Measurements from ENCODE around the gene UBE2R2.
A peak's percentile ranks its signal among the peaks of the same experiment; 100 is the strongest.
"Not testable (repeated sequence)": the region's sequence is repeated elsewhere in the genome, so short reads cannot be mapped to it uniquely, and the experiment has no call there.

Gene UBE2R2

DNA sequence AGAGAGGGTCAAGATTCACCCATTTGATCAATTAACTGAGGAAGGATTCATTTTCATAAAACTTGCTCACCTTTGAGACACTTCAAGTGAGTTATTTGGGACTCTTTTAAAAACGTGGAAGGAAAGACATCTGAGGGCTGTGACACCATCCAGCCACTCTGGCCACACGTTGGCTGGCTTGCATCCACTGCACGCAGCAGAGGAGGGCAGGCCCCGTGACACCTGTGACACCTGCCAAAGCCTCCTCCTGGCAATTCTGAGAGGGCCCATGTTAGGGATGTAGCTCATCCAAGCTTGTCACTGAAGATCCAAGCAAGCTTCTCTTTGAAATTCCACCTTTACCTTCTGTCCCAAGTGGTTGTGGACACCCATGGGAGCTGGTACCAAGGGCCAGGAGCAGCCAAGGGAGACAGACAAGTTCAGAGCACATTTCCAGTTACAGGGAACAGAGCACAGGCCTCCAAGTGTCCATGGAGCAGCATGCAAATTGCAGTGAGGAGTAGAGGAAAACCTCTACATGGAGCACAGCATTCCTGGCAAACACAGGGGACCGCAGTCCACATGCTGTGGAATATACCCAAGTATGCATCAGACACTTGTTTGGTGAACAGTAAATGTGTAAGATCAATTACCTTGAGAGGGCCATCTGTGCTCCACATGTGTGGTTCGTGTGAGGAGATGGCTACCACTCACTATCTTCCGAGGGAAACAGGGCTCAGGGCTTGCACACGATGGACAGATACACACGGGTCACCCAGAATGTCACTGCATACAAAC lies 16.8 kb upstream of the UBE2R2 start:
- no peak for DNase-seq

DNA sequence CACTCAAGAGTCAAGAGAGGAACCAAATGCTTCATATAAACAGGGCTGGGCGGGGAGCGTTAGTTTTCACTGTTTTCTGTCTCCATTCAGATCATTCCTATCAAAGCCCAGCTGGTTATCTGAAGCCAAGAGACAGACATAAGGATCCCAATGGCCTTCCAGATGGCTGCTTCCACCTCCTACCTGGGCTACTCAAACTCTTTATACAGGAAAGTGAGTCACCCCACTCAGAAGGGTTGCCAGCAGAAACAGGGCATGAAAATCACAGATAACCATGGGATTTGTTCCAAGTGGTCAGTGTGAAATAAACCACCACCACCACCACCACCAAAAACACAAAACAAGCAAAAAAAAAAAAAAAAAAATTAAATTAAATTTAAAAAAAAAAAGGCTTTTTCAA lies 16.1 kb upstream of the UBE2R2 start:
- DNase-seq = no peak

DNA sequence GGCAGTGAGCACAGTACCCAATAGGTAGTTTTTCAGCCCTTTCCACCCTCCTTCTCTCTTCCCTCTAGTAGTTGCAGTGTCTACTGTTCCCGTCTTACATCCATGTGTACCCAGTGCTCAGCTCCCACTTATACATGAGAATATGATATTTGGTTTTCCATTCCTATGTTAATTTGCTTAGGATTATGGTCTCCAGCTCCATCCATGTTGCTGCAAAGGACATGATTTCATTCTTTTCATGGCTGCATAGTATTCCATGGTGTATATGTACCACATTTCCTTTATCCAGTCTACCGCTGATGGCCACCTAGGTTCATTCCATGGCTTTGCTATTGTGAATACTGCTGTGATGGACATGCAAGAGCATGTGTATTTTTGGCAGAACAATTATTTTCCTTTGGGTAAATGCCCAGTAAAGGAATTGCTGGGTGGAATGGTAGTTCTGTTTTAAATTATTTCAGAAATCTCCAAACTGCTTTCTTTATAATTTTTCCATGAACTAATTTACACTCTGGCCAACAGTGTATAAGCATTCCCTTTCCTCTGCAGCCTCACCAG lies 14.9 kb upstream of the UBE2R2 start:
- not testable (repeated sequence) for DNase-seq

DNA sequence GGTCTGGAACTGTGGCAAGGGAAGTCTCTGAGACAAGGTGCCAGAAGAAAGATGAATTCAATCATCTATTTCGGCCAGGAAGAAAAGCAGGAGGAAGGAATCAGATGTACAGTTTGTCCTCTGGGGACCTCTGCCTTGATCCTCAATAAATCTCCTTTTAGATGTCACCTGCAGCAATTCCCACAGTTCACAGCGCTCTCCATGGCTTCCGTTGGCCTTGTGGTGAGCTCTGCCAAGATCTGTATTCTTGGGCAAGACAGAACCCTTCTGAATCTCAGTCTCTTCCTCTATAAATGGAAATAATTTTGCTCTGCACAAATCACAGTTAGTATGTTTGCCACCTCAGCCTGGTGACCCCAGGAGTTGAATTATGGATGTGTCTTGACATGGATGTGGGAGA lies 12.8 kb upstream of the UBE2R2 start:
- DNase-seq = not testable (repeated sequence)

DNA sequence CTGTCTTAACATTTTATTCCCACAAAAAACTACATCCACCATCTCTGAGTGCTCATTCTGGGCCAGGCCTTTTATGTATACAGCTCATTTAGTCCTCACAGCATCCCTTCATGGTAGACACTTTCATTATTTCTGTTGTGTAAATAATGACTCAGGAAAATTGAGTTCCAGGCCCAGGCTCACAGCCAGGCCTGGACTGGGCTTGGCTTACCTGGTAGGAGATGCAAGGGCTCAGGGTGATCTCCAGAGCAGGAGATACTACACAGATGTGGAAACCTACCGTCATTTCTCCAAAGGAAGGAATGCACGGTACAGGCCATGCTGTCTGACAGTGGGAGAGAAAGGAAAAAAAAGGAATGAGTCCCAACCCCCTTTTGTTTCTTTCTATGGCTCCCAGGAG lies 9.8 kb upstream of the UBE2R2 start:
- peak; percentile 73 for DNase-seq

DNA sequence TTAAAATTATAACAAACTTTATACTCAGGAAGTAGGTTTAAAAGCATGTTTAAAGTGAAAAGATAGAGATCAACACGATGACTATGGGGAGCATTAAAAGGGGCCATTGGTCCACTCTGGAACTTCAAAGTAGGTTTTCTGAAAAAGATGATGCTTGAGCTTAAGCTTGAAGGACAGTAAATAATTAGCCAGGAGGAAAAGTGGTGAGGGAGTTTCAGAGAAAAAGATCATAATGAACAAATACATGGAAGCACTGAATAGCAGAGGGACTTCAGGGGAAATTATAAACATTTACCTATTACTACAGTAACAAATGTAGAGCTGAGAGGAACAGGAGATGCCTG lies 8.0 kb upstream of the UBE2R2 start:
- not testable (repeated sequence) for DNase-seq

DNA sequence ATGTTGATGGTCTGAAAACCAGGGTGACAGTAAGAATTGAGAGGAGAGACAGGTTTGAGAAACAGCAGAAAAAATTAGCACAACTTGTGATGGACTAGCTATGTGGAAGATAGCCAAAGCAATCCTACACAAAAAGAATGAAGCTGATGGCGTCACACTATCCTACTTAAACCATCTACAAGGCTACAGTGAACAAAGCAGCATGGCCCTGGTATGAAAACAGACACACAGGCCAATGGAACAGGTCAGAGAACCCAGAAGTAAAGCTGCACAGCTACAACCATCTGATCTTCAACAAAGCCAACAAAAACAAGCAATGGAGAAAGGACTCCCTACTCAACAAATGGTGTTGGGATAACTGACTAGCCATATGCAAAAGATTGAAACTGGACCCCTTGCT lies 7.5 kb upstream of the UBE2R2 start:
- no peak for DNase-seq

DNA sequence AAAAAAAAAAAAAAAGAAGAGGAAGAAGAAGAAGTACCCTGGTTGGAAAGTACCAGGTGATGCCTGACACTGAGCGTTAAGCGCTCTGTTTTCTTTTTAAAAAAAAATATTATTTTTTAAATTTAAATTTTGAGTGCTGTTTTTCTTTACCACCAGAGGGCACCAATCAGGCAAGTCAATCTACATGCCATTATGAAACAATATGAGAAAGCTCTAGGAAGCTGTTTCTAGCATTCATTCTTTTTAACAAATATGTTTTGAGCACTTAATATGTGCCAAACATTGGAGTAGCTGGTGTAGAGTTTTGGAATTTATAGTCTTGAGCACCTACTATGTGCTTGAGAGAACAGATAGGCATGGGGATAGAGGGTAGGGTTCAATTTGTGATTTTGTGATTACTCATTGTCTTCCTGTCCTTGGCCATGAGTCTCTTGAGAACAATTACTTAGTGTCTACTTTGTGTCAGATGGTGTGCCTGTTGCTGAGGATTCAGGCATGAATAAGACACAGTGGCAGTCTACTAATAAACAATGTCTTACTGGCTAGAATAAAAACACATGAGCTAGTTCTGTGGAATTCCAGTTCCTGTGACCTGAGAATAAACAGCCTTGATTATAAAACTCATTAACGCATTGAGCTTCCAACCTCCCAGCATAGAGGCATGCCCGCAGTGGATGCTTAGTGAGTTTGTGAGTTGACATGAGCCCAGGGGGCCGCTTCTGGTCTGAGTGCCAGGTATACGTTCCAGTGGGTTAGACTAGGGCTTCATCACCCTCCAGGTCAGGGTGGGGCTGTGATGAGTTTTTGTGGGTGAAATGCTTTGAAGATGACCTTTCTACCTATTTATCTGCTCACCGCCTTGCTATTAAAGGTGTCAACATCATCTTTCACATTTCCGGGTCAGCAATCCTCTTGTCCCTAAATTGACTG lies 3.0 kb upstream of the UBE2R2 start:
- peak; percentile 56 for DNase-seq

DNA sequence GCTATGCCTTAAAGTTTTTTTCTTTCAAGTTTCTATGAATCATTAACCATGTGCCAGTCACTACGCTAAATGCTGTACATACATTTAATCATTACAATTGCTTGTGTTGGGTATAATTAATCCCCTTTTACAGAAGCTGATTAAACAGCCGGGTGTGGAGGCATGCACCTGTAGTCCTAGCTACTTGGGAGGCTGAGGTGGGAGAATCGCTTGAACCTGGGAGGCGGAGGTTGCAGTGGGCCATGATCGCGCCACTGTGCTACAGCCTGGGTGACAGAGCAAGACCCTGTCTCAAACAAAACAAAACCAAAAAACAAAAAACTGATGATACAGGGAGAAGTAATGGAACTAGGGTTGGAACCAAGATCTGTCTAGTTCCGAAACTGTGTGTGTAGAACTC lies 1.2 kb upstream of the UBE2R2 start:
- DNase-seq = no peak

DNA sequence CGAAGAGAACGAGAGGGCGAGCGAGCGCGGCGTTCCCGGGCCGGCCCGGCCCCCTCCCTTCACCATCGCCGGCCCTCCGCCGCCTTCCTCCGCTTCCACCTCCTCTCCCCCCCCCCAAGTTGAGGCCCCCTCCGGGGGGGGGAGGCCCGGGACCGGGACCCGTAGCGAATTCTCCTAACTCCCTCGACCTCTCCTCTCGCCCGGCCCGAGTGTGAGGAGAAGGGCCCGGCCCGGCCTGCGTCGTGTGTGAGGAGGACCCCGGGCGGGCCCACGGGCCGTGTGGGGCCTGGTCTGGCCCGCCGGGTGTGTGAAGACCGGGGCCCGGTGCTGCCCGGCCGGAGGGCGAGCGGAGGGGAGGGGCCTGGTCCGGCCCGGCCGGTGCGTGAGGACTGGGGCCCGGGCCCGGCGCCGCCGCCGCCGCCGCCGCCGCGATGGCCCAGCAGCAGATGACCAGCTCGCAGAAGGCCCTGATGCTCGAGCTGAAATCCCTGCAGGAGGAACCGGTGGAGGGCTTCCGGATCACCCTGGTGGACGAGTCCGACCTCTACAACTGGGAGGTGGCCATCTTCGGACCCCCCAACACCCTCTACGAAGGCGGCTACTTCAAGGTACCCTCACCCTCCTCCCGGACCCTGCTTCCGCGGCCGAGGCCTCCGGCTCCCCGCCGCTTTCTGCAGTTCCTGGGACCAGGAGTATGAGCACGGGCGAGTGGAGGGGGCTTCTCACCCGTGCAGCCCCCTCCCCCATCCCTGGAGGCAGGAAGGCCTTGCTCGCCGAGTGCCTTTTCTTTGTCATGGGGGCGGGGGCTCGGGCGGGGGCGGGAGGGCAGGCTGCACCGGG lies 587 bp downstream of the UBE2R2 start:
- peak; percentile 68 for DNase-seq

DNA sequence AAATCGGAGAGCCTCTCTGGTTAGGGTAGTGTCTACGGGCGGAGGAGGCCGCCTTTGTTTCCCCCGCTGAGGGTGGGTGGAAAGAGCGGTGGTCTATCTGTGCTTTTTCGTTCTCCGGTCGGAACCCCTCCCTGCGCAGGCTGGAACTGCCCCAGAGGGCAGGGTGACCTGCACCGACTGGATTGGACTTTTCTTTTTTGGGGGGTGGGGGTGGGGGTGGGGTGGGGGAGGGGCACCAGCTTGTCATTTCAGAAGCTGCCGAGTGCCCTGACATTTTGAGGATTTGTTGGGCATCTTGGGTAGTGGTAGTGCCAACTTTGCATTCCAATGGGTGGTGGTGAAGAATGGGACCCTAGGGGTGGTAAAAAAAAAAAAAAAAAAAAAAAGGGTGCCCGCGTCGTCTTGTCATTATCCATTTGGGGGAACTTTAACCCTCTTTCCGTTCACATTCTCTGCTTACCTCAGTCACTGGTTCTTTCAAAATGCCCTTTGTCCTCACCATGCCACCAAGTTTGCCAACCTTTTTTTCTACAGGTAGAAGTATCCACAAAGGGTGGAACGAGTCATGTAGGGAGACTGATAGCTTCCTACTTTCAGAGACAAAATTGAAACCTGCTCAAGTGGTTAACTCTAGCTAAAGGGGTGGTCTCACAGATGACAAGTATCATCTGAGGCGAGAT lies 1.3 kb downstream of the UBE2R2 start:
- no peak for DNase-seq

DNA sequence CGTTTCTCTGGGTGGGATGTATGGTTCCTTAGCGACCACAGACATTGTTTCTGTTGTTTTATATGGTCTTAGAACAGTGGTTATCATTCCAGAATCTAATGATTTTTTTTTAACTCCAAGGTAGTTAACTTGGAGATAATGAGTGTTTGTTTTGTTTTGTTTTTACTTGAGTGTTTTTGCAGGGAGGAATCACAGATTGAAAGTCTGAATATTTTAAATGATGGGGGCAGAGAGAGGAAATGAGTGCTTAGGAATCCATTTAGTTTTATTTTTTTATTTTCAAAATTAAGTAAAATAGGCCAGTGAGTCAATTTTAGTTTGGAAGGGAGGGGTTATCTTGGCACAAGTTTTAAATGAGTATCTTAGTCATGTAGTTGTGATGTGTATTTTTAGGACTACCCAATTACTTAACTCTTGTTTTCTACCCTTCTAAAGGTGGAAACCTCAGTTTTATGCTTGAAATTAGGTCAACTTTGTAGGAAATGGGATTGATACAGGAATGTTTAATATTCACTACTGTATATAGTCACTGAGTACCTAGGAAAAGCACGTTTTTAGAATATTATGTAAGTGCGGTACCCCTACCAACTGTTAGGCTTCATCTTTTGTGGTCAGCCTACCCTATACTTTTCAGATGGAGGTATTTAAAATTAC lies 2.0 kb downstream of the UBE2R2 start:
- DNase-seq = no peak

DNA sequence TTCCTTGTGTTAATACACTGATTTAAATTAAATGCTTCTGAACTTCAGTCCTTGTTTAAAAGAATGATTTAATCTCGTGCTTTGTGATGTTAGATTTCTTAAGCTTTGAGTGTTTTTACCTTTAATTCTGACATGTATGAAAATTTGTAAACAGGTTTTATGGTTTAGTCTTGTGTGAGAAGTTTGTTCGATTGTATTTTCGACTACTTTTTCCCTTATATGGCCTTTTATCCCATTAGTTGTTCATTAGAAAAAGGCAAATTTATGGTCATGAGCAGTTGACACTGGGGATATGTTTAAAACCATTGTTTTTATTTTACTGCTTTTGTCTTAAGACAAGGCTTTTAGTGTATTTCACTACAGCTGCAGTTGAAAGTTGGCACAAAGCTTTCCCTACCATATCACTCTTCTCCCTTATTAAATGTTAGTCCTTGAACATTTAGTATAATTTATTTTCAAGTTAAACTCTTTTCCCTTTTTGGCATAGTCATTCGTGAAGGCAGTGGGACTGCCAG lies 3.3 kb downstream of the UBE2R2 start:
- no peak for DNase-seq

DNA sequence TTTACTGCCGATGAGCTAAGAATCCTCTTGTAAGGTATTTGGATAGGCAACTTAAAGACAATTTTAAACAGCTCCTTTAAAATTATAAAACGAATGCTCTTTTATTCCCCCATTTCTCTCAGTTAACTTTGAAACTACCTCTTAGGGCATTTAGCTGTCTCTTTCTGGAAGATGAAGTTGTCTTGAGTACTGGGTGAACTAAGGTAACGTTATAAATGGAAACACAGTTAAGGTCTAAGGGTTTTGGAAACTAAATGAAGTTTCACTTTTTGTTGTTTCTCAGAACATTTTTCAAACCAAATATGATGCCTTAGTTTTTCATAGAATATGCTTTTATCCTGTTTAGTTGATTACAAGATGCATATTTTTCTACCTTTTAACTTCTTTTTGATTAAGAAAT lies 6.8 kb downstream of the UBE2R2 start:
- DNase-seq = no peak

DNA sequence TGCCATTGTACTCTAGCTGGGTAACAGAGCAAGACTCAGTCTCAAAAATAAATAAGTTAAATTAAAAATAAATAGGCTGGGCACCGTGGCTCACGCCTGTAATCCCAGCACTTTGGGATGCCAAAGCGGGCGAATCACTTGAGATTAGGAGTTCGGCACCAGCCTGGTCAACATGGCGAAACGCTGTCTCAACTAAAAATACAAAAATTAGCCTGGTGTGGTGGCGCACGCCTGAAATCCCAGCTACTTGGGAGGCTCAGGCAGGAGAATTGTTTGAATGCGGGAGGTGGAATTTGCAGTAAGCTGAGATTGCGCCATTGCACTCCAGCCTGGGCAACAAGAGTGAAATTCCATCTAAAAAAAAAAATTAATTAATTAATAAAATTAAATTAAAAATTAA lies 10.3 kb downstream of the UBE2R2 start:
- DNase-seq = not testable (repeated sequence)

DNA sequence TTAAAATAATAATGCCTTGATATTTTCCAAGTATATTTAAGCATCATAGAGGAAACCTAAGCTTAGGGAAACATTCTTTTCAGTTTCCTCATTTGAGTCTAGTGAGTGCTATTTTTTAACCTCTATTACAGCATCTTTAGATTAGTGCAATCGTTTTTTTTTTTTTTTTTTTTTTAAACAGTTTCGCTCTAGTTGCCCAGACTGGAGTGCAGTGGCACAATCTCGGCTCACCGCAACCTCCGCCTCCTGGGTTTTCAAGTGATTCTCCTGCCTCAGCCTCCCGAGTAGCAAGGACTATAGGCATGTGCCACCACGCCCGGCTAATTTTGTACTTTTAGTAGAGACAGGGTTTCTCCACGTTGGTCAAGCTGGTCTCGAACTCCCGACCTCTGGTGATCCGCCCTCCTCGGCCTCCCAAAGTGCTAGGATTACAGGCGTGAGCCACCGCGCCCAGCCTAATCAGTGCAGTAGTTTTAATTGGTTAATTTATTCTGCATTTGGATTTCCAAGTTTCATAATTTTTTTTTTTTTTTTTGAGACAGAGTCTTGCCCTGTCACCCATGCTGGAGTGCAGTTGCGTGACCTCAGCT lies 12.8 kb downstream of the UBE2R2 start:
- not testable (repeated sequence) for DNase-seq

DNA sequence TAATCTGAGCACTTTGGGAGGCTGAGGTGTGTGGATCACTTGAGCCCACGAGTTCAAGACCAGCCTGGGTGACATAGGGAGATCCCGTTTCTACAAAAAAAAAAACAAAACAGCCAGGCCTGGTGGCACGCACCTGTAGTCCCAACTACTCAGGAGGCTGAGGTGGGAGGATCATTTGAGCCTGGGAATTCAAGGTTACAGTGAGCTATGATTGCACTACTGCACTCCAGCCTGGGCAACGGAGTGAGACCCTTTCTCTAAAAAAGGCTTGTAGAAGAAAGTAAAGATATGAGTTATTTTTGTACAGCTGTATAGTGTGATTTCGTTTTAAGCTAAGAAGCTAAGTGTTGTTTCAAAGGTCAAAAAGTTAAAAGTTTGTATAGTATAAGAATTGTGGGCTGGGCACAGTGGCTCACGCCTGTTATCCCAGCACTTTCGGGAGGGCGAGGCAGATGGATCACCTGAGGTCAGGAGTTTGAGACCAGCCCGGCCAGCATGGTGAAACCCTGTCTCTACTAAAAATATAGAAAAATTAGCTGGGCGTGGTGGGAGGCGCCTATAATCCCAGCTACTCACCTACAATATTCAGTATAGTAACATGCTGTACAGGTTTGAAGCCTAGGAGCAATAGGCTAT lies 18.8 kb downstream of the UBE2R2 start:
- DNase-seq = no peak

DNA sequence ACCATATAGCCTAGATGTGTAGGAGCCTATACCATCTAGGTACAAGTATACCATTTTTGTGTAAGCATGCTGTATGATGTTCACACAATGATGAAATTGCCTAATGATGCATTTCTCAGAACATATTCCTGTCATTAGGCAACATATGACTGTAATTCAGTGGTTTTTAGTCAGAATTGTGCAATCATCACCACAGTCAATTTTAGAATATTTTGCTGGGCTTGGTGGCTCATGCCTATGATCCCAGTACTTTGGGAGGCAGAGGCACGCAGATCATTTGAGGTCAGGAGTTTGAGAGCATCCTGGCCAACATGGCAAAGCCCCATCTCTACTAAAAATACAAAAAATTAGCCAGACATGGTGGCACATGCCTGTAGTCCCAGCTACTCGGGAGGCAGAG lies 19.3 kb downstream of the UBE2R2 start:
- DNase-seq = not testable (repeated sequence)

DNA sequence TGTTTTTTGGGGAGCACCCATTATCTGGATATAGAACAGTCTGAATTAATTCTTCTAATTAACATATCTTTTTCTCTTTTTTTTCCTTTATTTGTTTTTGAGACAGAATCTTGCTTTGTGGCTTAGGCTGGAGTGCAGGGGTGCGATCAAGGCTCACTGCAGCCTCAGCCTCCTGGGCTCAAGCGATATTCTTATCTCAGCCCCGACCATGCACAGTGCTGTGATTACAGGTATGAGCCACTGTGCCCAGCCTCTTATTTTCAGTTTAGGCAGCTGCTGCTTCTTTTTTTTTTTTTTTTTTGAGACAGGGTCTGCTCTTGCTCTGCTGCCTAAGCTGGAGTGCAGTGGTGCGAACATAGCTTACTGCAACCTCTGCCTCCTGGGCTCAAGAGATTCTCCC lies 20.2 kb downstream of the UBE2R2 start:
- no peak for DNase-seq

DNA sequence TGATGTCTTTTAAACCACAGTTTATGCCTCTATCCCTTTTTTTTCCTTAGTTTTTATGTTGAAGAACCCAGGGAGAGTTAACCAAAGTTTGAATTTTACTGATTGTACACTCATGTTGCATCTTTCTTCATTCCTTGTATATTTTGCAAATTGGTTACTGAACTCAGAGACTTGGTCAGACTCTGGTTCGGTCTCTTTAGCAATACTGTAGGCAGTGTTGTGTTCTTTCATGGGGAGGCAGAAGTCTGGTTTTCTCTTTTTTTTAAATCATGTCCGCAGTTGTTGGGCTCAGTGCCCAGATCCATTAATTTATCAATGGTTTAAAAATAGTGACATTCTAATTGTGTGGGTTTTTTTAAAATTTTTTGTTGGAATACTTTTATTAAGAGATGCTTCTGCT lies 23.4 kb downstream of the UBE2R2 start:
- DNase-seq = no peak
